C4-2B (cell line): ENCODE results near the gene PNPLA8.

ENCODE experiments used
- ZFX ChIP-seq: fragments of 450-650 bp; IDR thresholded peaks from 2 replicates; pipeline ENCODE4 v1.6.1; 2017
- TF ChIP-seq, protein P1 (sequence below): fragments of 450-650 bp; conservative IDR thresholded peaks from 2 replicates; pipeline ENCODE4 v1.5.1; 2017; ENCODE audit warnings: mild to moderate bottlenecking

DNA sequence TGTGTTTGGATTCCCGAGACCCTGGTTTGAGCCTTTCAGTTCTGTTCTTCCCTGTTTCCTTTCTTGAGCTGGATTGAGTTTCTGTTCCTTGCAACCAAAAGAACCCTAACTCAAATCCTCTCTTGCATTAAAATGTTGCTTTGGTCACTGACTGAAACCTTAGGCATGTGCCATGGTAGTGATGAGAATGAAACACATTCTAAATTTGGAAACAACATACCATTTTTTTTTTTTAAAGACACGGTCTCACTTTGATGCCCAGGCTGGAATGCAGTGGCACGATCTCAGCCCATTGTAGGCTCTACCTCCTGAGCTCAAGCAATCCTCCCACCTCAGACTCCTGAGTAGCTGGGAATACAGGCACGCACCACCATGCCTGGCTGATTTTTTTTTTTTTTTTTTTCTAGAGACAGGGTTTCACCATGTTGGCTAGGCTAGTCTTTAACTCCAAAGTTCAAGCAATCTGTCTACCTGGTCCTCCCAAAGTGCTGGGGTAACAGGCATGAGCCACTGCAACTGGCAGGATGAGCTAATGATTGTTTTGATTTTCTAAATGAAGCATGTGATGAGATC lies 35.2 kb upstream of the PNPLA8 start:
- TF ChIP-seq, protein P1, sequence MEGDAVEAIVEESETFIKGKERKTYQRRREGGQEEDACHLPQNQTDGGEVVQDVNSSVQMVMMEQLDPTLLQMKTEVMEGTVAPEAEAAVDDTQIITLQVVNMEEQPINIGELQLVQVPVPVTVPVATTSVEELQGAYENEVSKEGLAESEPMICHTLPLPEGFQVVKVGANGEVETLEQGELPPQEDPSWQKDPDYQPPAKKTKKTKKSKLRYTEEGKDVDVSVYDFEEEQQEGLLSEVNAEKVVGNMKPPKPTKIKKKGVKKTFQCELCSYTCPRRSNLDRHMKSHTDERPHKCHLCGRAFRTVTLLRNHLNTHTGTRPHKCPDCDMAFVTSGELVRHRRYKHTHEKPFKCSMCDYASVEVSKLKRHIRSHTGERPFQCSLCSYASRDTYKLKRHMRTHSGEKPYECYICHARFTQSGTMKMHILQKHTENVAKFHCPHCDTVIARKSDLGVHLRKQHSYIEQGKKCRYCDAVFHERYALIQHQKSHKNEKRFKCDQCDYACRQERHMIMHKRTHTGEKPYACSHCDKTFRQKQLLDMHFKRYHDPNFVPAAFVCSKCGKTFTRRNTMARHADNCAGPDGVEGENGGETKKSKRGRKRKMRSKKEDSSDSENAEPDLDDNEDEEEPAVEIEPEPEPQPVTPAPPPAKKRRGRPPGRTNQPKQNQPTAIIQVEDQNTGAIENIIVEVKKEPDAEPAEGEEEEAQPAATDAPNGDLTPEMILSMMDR, result no peak
- TF ChIP-seq ZFX, result no peak
